GM12864 (cell line): ENCODE data around the gene ZNF487.
"Not testable (repeated sequence)": the region's sequence is repeated elsewhere in the genome, so short reads cannot be mapped to it uniquely, and the experiment has no call there.

Source experiments
- DNase-seq: peaks from one replicate; pipeline ENCODE4 v3.0.0-alpha.2; 2011; ENCODE audit warnings: low read depth
- H3K4me3 ChIP-seq: 2 replicates; pipeline ENCODE4 v1.5.1; 2011; ENCODE audit warnings: mild to moderate bottlenecking, low read depth, low read length, control low read depth
- TF ChIP-seq, protein P1 (sequence below): IDR thresholded peaks from 2 replicates; pipeline ENCODE4 v1.5.1; 2011; ENCODE audit warnings: low read depth, mild to moderate bottlenecking, moderate library complexity, low read length, control low read depth, inconsistent platforms; ENCODE audit errors: missing control alignments

The ZNF487 gene

GRCh38 chr10:43440463-43441134 is 3.7 kb downstream of the ZNF487 start:
- TF ChIP-seq, protein P1, sequence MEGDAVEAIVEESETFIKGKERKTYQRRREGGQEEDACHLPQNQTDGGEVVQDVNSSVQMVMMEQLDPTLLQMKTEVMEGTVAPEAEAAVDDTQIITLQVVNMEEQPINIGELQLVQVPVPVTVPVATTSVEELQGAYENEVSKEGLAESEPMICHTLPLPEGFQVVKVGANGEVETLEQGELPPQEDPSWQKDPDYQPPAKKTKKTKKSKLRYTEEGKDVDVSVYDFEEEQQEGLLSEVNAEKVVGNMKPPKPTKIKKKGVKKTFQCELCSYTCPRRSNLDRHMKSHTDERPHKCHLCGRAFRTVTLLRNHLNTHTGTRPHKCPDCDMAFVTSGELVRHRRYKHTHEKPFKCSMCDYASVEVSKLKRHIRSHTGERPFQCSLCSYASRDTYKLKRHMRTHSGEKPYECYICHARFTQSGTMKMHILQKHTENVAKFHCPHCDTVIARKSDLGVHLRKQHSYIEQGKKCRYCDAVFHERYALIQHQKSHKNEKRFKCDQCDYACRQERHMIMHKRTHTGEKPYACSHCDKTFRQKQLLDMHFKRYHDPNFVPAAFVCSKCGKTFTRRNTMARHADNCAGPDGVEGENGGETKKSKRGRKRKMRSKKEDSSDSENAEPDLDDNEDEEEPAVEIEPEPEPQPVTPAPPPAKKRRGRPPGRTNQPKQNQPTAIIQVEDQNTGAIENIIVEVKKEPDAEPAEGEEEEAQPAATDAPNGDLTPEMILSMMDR, result no peak
- no peak overlapping the region for H3K4me3 ChIP-seq
- DNase-seq, result no peak

- no peak for DNase-seq
- no peak overlapping the region for H3K4me3 ChIP-seq
- TF ChIP-seq, protein P1, result no peak
Measured at GRCh38 chr10:43444323-43444722, 7.4 kb downstream of the ZNF487 start.

GRCh38 chr10:43444897-43445466 is 8.1 kb downstream of the ZNF487 start:
- no peak overlapping the region for H3K4me3 ChIP-seq
- TF ChIP-seq, protein P1, result no peak
- DNase-seq, result no peak

DNA sequence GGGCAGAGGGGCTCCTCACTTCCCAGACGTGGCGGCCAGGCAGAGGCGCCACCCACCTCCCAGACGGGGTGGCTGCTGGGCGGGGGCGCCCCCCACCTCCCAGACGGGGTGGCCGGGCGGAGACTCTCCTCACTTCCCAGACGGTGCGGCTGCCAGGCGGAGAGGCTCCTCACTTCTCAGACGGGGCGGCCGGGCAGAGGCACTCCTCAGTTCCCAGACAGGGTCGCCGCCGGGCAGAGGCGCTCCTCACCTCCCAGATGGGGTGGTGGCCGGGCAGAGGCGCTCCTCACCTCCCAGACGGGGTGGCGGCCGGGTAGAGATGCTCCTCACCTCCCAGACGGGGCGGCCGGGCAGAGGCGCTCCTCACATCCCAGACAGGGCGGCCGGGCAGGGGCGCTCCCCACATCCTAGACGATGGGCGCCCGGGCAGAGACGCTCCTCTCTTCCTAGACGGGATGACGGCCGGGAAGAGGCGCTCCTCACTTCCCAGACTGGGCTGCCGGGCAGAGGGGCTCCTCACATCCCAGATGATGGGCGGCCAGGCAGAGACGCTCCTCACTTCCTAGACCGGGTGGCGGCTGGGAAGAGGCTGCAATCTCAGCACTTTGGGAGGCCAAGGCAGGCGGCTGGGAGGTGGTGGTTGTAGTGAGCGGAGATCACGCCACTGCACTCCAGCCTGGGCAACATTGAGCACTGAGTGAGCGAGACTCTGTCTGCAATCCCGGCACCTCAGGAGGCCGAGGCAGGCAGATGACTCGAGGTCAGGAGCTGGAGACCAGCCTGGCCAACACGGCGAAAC is 9.5 kb downstream of the ZNF487 start:
- not testable (repeated sequence) for DNase-seq, H3K4me3 ChIP-seq

- DNase-seq, result no peak
- TF ChIP-seq, protein P1, result no peak
- H3K4me3 ChIP-seq, result no peak overlapping the region
Measured at GRCh38 chr10:43448742-43449141, 11.8 kb downstream of the ZNF487 start.

DNA sequence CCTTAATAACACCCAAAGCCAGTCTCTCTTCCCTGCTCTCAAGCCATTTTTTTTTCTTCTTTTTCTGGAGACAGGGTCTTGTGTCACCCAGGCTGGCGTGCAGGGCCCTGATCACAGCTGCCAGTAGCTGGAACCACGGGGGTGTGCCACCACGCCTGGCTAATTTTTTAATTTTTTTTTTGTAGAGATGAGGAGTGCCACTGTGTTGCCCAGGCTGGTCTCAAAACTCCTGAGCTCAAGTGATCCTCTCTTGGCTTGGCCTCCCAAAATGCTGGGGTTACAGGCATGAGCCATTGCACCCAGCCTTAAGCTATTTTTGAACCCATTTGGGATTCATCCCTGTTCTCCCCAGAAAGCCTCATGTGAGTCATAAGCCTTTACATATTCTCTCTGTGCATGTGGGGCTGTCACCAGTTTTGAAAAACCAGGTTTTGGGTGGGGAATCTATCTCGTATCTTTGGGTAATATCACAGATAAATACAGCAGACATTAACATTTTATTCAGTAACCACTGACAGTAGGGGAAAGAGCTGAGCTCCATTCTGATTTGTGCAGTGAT is 15.5 kb downstream of the ZNF487 start:
- no peak for DNase-seq
- H3K4me3 ChIP-seq, result peak overlapping the region; percentile 19; the same call in 1 of the 2 replicates
- TF ChIP-seq, protein P1, result no peak

GRCh38 chr10:43453266-43453831 is 16.4 kb downstream of the ZNF487 start:
- DNase-seq, result no peak
- no peak overlapping the region for H3K4me3 ChIP-seq
- TF ChIP-seq, protein P1, result no peak

DNA sequence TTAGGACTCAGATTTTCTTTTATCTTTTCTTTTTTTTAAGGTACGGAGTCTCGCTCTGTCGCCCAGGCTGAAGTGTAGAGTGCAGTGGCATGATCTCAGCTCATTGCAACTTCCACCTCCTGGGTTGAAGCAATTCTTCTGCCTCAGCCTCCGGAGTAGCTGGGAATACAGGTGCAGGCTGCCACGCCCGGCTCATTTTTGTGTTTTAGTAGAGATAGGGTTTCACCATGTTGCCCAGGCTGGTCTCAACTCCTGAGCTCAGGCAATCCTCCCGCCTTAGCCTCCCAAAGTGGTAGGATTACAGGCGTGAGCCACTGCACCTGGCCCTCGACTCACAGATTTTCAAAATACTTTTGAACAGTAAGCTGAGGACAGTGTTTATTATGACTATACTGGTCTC is 17.1 kb downstream of the ZNF487 start:
- not testable (repeated sequence) for DNase-seq
- peak overlapping the region; percentile 98 for H3K4me3 ChIP-seq

- not testable (repeated sequence) for H3K4me3 ChIP-seq, DNase-seq
Measured at GRCh38 chr10:43456561-43456960, 19.6 kb downstream of the ZNF487 start.
